ENCODE measurements around the gene NOTCH4. TPM values are rescaled to one million over a fixed set of nuclear protein-coding genes. Genes with fewer than 3 reads are reported as not detected.
A peak's percentile ranks its signal among the peaks of the same experiment; 100 is the strongest.

The NOTCH4 gene
- total and polyA plus RNA-seq, 2 experiments from 2014 or later, result 2.7 to 2.8 TPM

- H2AFZ ChIP-seq, result no peak overlapping the region
- Mint-ChIP-seq H3K9me3 (no peaks in the 10 kb centered on the region), H3K4me3 (no peak overlapping the region), H3K36me3 (ENCODE audit: low read depth) (peaks cover 58% of the 10 kb centered on the region), H3K4me1 (peaks cover 21% of the 10 kb centered on the region), H3K27me3 (ENCODE audit: insufficient read depth, low read depth, poor library complexity) (peaks cover 6% of the 10 kb centered on the region), H3K27ac (no peak overlapping the region)
- H3K4me2 ChIP-seq, result no peak overlapping the region
- peak overlapping the region; percentile 87; the same call in 1 of the 2 replicates for H3K27ac ChIP-seq (ENCODE audit: low read depth)
- H3F3A ChIP-seq (replicated peaks; ENCODE audit: low read depth), result peaks cover 12% of the 10 kb centered on the region
- peaks cover 17% of the 10 kb centered on the region for H3K79me2 ChIP-seq (replicated peaks; ENCODE audit: insufficient read depth)
- peaks cover 15% of the 10 kb centered on the region; the same call in 1 of the 2 replicates for H4K20me1 ChIP-seq (replicated peaks; ENCODE audit: insufficient read depth)
- H3K4me1 ChIP-seq (ENCODE audit: insufficient read depth), result peaks cover 12% of the 10 kb centered on the region
- H3K27me3 ChIP-seq (ENCODE audit: insufficient read depth), result no peaks in the 10 kb centered on the region
- no peak overlapping the region for H3K4me3 ChIP-seq
- DNase-seq (ENCODE audit: low spot score) (no peak), ATAC-seq (no peak)
- TF ChIP-seq POLR2AphosphoS5 (IDR thresholded peaks at IDR 0.05; ENCODE audit: low read depth), result 0 out of 2 replicates have a peak, but pooled peaks have one; percentile 11
- no peak for TF ChIP-seq STAT1 (IDR thresholded peaks at IDR 0.05; ENCODE audit: unreplicated experiment)
- no peaks in the 10 kb centered on the region; the same call in 1 of the 2 replicates for H3K36me3 ChIP-seq (ENCODE audit: insufficient read depth)
- H3K9me2 ChIP-seq (ENCODE audit: insufficient read depth), result no peaks in the 10 kb centered on the region
Measured at GRCh38 chr6:32168350-32168749, 55.5 kb downstream of the NOTCH4 start.

DNA sequence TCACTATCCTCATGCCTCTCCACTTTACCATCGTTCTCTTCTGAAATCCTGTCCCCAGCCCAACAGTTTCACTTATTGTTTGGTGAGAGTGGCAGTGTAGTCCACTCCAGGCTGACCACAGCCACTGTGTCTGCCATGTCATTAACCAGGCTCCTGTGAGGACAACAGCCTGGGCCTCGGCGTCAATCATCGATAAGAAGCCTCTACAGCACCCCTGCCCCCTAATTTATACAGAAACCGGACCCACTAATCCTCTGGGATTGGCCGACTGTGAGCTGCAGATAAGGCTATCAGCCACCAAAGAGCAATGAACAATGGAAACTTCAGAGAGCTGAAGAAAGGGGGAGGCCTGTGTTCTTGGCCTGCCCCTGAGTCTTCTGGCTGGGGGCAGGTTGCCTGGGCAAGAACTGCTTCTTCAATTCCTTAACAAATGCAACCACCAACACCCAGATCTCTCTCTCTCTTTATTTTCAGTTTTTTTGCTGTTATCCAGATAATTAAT is 56.1 kb downstream of the NOTCH4 start:
- Mint-ChIP-seq H3K27ac (peak overlapping the region; percentile 26; the same call in 1 of the 2 replicates), H3K27me3 (ENCODE audit: insufficient read depth, low read depth, poor library complexity) (peaks cover 10% of the 10 kb centered on the region), H3K4me3 (no peak overlapping the region; the same call in 2 of the 3 replicates)
- TF ChIP-seq EZH2 (IDR thresholded peaks at IDR 0.05; ENCODE audit: low read depth, unreplicated experiment) (no peak), POLR2AphosphoS5 (IDR thresholded peaks at IDR 0.05; ENCODE audit: low read depth) (no peak), NANOG (IDR thresholded peaks at IDR 0.05; ENCODE audit: borderline replicate concordance) (no peak), ZNF331 (CRISPR knock-in tag; IDR thresholded peaks at IDR 0.05; ENCODE audit: low read depth) (no peak), CREB1 (CRISPR knock-in tag; IDR thresholded peaks at IDR 0.05; ENCODE audit: low read depth) (no peak), STAT1 (IDR thresholded peaks at IDR 0.05; ENCODE audit: unreplicated experiment) (no peak)
- TF ChIP-seq, protein P1, sequence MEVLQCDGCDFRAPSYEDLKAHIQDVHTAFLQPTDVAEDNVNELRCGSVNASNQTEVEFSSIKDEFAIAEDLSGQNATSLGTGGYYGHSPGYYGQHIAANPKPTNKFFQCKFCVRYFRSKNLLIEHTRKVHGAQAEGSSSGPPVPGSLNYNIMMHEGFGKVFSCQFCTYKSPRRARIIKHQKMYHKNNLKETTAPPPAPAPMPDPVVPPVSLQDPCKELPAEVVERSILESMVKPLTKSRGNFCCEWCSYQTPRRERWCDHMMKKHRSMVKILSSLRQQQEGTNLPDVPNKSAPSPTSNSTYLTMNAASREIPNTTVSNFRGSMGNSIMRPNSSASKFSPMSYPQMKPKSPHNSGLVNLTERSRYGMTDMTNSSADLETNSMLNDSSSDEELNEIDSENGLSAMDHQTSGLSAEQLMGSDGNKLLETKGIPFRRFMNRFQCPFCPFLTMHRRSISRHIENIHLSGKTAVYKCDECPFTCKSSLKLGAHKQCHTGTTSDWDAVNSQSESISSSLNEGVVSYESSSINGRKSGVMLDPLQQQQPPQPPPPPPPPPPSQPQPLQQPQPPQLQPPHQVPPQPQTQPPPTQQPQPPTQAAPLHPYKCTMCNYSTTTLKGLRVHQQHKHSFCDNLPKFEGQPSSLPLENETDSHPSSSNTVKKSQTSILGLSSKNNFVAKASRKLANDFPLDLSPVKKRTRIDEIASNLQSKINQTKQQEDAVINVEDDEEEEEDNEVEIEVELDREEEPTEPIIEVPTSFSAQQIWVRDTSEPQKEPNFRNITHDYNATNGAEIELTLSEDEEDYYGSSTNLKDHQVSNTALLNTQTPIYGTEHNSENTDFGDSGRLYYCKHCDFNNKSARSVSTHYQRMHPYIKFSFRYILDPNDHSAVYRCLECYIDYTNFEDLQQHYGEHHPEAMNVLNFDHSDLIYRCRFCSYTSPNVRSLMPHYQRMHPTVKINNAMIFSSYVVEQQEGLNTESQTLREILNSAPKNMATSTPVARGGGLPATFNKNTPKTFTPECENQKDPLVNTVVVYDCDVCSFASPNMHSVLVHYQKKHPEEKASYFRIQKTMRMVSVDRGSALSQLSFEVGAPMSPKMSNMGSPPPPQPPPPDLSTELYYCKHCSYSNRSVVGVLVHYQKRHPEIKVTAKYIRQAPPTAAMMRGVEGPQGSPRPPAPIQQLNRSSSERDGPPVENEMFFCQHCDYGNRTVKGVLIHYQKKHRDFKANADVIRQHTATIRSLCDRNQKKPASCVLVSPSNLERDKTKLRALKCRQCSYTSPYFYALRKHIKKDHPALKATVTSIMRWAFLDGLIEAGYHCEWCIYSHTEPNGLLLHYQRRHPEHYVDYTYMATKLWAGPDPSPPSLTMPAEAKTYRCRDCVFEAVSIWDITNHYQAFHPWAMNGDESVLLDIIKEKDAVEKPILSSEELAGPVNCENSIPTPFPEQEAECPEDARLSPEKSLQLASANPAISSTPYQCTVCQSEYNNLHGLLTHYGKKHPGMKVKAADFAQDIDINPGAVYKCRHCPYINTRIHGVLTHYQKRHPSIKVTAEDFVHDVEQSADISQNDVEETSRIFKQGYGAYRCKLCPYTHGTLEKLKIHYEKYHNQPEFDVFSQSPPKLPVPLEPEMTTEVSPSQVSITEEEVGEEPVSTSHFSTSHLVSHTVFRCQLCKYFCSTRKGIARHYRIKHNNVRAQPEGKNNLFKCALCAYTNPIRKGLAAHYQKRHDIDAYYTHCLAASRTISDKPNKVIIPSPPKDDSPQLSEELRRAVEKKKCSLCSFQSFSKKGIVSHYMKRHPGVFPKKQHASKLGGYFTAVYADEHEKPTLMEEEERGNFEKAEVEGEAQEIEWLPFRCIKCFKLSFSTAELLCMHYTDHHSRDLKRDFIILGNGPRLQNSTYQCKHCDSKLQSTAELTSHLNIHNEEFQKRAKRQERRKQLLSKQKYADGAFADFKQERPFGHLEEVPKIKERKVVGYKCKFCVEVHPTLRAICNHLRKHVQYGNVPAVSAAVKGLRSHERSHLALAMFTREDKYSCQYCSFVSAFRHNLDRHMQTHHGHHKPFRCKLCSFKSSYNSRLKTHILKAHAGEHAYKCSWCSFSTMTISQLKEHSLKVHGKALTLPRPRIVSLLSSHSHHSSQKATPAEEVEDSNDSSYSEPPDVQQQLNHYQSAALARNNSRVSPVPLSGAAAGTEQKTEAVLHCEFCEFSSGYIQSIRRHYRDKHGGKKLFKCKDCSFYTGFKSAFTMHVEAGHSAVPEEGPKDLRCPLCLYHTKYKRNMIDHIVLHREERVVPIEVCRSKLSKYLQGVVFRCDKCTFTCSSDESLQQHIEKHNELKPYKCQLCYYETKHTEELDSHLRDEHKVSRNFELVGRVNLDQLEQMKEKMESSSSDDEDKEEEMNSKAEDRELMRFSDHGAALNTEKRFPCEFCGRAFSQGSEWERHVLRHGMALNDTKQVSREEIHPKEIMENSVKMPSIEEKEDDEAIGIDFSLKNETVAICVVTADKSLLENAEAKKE (CRISPR knock-in tag; IDR thresholded peaks at IDR 0.05), result no peak
- TF ChIP-seq, protein P2, sequence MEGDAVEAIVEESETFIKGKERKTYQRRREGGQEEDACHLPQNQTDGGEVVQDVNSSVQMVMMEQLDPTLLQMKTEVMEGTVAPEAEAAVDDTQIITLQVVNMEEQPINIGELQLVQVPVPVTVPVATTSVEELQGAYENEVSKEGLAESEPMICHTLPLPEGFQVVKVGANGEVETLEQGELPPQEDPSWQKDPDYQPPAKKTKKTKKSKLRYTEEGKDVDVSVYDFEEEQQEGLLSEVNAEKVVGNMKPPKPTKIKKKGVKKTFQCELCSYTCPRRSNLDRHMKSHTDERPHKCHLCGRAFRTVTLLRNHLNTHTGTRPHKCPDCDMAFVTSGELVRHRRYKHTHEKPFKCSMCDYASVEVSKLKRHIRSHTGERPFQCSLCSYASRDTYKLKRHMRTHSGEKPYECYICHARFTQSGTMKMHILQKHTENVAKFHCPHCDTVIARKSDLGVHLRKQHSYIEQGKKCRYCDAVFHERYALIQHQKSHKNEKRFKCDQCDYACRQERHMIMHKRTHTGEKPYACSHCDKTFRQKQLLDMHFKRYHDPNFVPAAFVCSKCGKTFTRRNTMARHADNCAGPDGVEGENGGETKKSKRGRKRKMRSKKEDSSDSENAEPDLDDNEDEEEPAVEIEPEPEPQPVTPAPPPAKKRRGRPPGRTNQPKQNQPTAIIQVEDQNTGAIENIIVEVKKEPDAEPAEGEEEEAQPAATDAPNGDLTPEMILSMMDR (conservative IDR thresholded peaks at IDR 0.05; ENCODE audit: low read depth in 2 of 2), result no peak
- TF ChIP-seq, protein P3, sequence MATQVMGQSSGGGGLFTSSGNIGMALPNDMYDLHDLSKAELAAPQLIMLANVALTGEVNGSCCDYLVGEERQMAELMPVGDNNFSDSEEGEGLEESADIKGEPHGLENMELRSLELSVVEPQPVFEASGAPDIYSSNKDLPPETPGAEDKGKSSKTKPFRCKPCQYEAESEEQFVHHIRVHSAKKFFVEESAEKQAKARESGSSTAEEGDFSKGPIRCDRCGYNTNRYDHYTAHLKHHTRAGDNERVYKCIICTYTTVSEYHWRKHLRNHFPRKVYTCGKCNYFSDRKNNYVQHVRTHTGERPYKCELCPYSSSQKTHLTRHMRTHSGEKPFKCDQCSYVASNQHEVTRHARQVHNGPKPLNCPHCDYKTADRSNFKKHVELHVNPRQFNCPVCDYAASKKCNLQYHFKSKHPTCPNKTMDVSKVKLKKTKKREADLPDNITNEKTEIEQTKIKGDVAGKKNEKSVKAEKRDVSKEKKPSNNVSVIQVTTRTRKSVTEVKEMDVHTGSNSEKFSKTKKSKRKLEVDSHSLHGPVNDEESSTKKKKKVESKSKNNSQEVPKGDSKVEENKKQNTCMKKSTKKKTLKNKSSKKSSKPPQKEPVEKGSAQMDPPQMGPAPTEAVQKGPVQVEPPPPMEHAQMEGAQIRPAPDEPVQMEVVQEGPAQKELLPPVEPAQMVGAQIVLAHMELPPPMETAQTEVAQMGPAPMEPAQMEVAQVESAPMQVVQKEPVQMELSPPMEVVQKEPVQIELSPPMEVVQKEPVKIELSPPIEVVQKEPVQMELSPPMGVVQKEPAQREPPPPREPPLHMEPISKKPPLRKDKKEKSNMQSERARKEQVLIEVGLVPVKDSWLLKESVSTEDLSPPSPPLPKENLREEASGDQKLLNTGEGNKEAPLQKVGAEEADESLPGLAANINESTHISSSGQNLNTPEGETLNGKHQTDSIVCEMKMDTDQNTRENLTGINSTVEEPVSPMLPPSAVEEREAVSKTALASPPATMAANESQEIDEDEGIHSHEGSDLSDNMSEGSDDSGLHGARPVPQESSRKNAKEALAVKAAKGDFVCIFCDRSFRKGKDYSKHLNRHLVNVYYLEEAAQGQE (IDR thresholded peaks at IDR 0.05; ENCODE audit: unreplicated experiment), result no peak

More for the DNA sequence above, 56.1 kb downstream of the NOTCH4 start:
- Histone ChIP-seq H3K36me3 (ENCODE audit: insufficient read depth) (no peaks in the 10 kb centered on the region; the same call in 1 of the 2 replicates), H3F3A (replicated peaks; ENCODE audit: low read depth) (peaks cover 12% of the 10 kb centered on the region), H4K20me1 (replicated peaks; ENCODE audit: insufficient read depth) (peaks cover 14% of the 10 kb centered on the region; the same call in 1 of the 2 replicates), H3K4me3 (peak overlapping the region; percentile 64; the same call in 1 of the 2 replicates), H2AFZ (no peak overlapping the region), H3K4me1 (ENCODE audit: insufficient read depth) (peaks cover 12% of the 10 kb centered on the region), H3K79me2 (replicated peaks; ENCODE audit: insufficient read depth) (peaks cover 12% of the 10 kb centered on the region), H3K27ac (ENCODE audit: low read depth) (peak overlapping the region; percentile 87; the same call in 1 of the 2 replicates), H3K4me2 (peak overlapping the region; percentile 89), H3K9me2 (ENCODE audit: insufficient read depth) (no peaks in the 10 kb centered on the region), H3K27me3 (ENCODE audit: insufficient read depth) (no peaks in the 10 kb centered on the region)
- ATAC-seq (no peak), DNase-seq (ENCODE audit: low spot score) (no peak)
- Mint-ChIP-seq H3K9me3 (no peaks in the 10 kb centered on the region), H3K36me3 (ENCODE audit: low read depth) (peaks cover 63% of the 10 kb centered on the region), H3K4me1 (peaks cover 19% of the 10 kb centered on the region)

Measured in GM23338 (cell line).